IMR-90 (cell line): ENCODE results near the gene ALK. TPM values are rescaled to one million over a fixed set of nuclear protein-coding genes. Genes with fewer than 3 reads are reported as not detected.

Experiments used
- ATAC-seq: fragments of 200-7000 bp; cut with Tn5 transposase; 2 replicates; pipeline ENCODE4 v1.9.1; 2020; ENCODE audit warnings: low read depth, mild to moderate bottlenecking, moderate library complexity
- BruUV-seq: library from RNA; stranded (reverse); fragments of 400-500 nt; replicated peaks from 2 replicates; lab custom pipeline; 2021; lab: Mats Ljungman, UMichigan
- CTCF ChIA-PET: fragments of 300-600 bp; formaldehyde crosslinking; extraction: SDS; loops from one replicate; lab custom pipeline; 2021; ENCODE audit warnings: antibody characterized with exemption; lab: Yijun Ruan, JAX
- POLR2A ChIA-PET: fragments of 300-600 bp; sonication (Branson Sonifier 250); formaldehyde crosslinking; loops from one replicate; lab custom pipeline; 2022; ENCODE audit warnings: antibody characterized with exemption; ENCODE audit not compliant: unreplicated experiment; lab: Charles Lee
- DNase-seq: peaks from one replicate; pipeline ENCODE4 v3.0.0; 2013
- H2AFZ ChIP-seq: replicated peaks from 2 replicates; pipeline ENCODE3; 2013; ENCODE audit warnings: low read length, mild to moderate bottlenecking; ENCODE audit not compliant: poor library complexity
- H2AK5ac ChIP-seq: 2 replicates; pipeline ENCODE4 v1.6.1; 2013; ENCODE audit warnings: low read depth, low read length, inconsistent platforms
- H2AK9ac ChIP-seq: replicated peaks from 2 replicates; pipeline ENCODE3; 2013; ENCODE audit warnings: mild to moderate bottlenecking, low read depth, low read length, moderate library complexity; ENCODE audit not compliant: poor library complexity
- H2BK120ac ChIP-seq: 2 replicates; pipeline ENCODE4 v1.6.1; 2013; ENCODE audit warnings: low read depth, low read length, inconsistent platforms
- H2BK15ac ChIP-seq: 3 replicates; pipeline ENCODE4 v1.6.1; 2013; ENCODE audit warnings: low read depth, low read length, inconsistent platforms
- H2BK20ac ChIP-seq: 2 replicates; pipeline ENCODE4 v1.6.1; 2013; ENCODE audit warnings: low read depth, mild to moderate bottlenecking, inconsistent platforms, low read length, moderate library complexity
- H2BK5ac ChIP-seq: 2 replicates; pipeline ENCODE4 v1.6.1; 2013; ENCODE audit warnings: mild to moderate bottlenecking, low read depth, low read length, inconsistent platforms; ENCODE audit not compliant: poor library complexity, severe bottlenecking
- H3K14ac ChIP-seq: replicated peaks from 2 replicates; pipeline ENCODE4 v1.6.1; 2013; ENCODE audit warnings: low read depth, low read length, inconsistent platforms
- H3K18ac ChIP-seq: 2 replicates; pipeline ENCODE4 v1.6.1; 2013; ENCODE audit warnings: low read depth, low read length, control low read depth
- H3K23ac ChIP-seq: 2 replicates; pipeline ENCODE4 v1.6.1; 2013; ENCODE audit warnings: low read depth, low read length, inconsistent platforms
- H3K27ac ChIP-seq: 2 replicates; pipeline ENCODE4 v1.5.1; 2013; ENCODE audit warnings: mild to moderate bottlenecking, control low read depth, low read length; ENCODE audit not compliant: insufficient read depth
- H3K27me3 ChIP-seq: 2 replicates; pipeline ENCODE4 v1.6.1; 2013; ENCODE audit warnings: low read length; ENCODE audit not compliant: control insufficient read depth, insufficient read depth
- H3K36me3 ChIP-seq: 2 replicates; pipeline ENCODE4 v1.6.1; 2013; ENCODE audit warnings: low read length, mixed read lengths; ENCODE audit not compliant: control insufficient read depth, insufficient read depth
- H3K4ac ChIP-seq: 2 replicates; pipeline ENCODE4 v1.6.1; 2013; ENCODE audit warnings: low read depth, low read length, inconsistent platforms
- H3K4me1 ChIP-seq: 2 replicates; pipeline ENCODE4 v1.6.1; 2013; ENCODE audit warnings: low read length, mixed read lengths; ENCODE audit not compliant: control insufficient read depth, insufficient read depth
- H3K4me2 ChIP-seq: 2 replicates; pipeline ENCODE4 v1.6.1; 2013; ENCODE audit warnings: low read depth, mild to moderate bottlenecking, control low read depth, low read length, moderate library complexity
- H3K4me3 ChIP-seq: 2 replicates; pipeline ENCODE4 v1.5.1; 2013; ENCODE audit warnings: low read depth, mild to moderate bottlenecking, control low read depth, low read length, moderate library complexity; ENCODE audit not compliant: insufficient read depth
- H3K56ac ChIP-seq: 2 replicates; pipeline ENCODE4 v1.6.1; 2013; ENCODE audit warnings: low read length, inconsistent platforms; ENCODE audit not compliant: insufficient read depth; ENCODE audit errors: extremely low read depth
- H3K79me1 ChIP-seq, 2 experiments: 2 replicates each; pipeline ENCODE4 v1.6.1; 2013; ENCODE audit warnings: low read length in 2 of 2, inconsistent platforms in 1 of 2, low read depth in 1 of 2
- H3K9ac ChIP-seq: 2 replicates; pipeline ENCODE4 v1.6.1; 2013; ENCODE audit warnings: low read depth, low read length, control low read depth
- H3K9me1 ChIP-seq: 2 replicates; pipeline ENCODE4 v1.6.1; 2013; ENCODE audit warnings: low read length, inconsistent platforms; ENCODE audit not compliant: insufficient read depth
- H3K9me3 ChIP-seq: 2 replicates; pipeline ENCODE4 v1.6.1; 2013; ENCODE audit warnings: low read length; ENCODE audit not compliant: control insufficient read depth, insufficient read depth
- H4K20me1 ChIP-seq: 2 replicates; pipeline ENCODE4 v1.6.1; 2013; ENCODE audit warnings: low read length, inconsistent platforms; ENCODE audit not compliant: insufficient read depth
- H4K5ac ChIP-seq: 2 replicates; pipeline ENCODE4 v1.6.1; 2013; ENCODE audit warnings: mild to moderate bottlenecking, low read depth, low read length, control low read depth
- H4K8ac ChIP-seq, 2 experiments: 2 replicates each; pipeline ENCODE4 v1.6.1; 2013; ENCODE audit warnings: low read depth in 2 of 2, low read length in 2 of 2, control low read depth in 1 of 2, inconsistent platforms in 1 of 2
- H4K91ac ChIP-seq: 2 replicates; pipeline ENCODE4 v1.6.1; 2013; ENCODE audit warnings: low read depth, low read length, inconsistent platforms; ENCODE audit not compliant: insufficient read depth
- BHLHE40 ChIP-seq: fragments of 150-350 bp; IDR thresholded peaks from 2 replicates; pipeline ENCODE4 v1.6.1; 2016; ENCODE audit warnings: mild to moderate bottlenecking, low read depth, low read length
- CEBPB ChIP-seq: IDR thresholded peaks from 2 replicates; pipeline ENCODE4 v1.6.1; 2012; ENCODE audit warnings: low read depth, low read length, improper control_type of control experiment
- CTCF ChIP-seq: conservative IDR thresholded peaks from 2 replicates; pipeline ENCODE4 v1.5.1; 2012; ENCODE audit warnings: mild to moderate bottlenecking, low read depth, low read length, improper control_type of control experiment
- ELK1 ChIP-seq: fragments of 150-350 bp; IDR thresholded peaks from 2 replicates; pipeline ENCODE4 v1.6.1; 2016; ENCODE audit warnings: low read depth, mild to moderate bottlenecking, low read length, moderate library complexity, borderline replicate concordance
- FOS ChIP-seq: fragments of 150-350 bp; IDR thresholded peaks from 2 replicates; pipeline ENCODE4 v1.6.1; 2016; ENCODE audit warnings: low read depth, low read length
- MAFK ChIP-seq: IDR thresholded peaks from 2 replicates; pipeline ENCODE4 v1.6.1; 2012; ENCODE audit warnings: low read depth, low read length, improper control_type of control experiment
- MAZ ChIP-seq: IDR thresholded peaks from 2 replicates; pipeline ENCODE4 v1.6.1; 2012; ENCODE audit warnings: low read depth, mild to moderate bottlenecking, low read length, improper control_type of control experiment, moderate library complexity, borderline replicate concordance
- MXI1 ChIP-seq: IDR thresholded peaks from 2 replicates; pipeline ENCODE4 v1.6.1; 2012; ENCODE audit warnings: low read depth, mild to moderate bottlenecking, low read length, moderate library complexity, borderline replicate concordance
- POLR2A ChIP-seq: IDR thresholded peaks from 2 replicates; pipeline ENCODE4 v1.6.1; 2012; ENCODE audit warnings: mild to moderate bottlenecking, low read depth, low read length
- RAD21 ChIP-seq: IDR thresholded peaks from 2 replicates; pipeline ENCODE4 v1.6.1; 2012; ENCODE audit warnings: low read length, improper control_type of control experiment
- RCOR1 ChIP-seq: IDR thresholded peaks from 2 replicates; pipeline ENCODE4 v1.6.1; 2012; ENCODE audit warnings: mild to moderate bottlenecking, low read length, improper control_type of control experiment; ENCODE audit not compliant: insufficient replicate concordance
- RFX5 ChIP-seq: IDR thresholded peaks from 2 replicates; pipeline ENCODE4 v1.8.0; 2012; ENCODE audit warnings: low read depth, mild to moderate bottlenecking, low read length, moderate library complexity
- SMC3 ChIP-seq: fragments of 150-350 bp; IDR thresholded peaks from 2 replicates; pipeline ENCODE4 v1.6.1; 2016; ENCODE audit warnings: low read depth, mild to moderate bottlenecking, antibody characterized with exemption, low read length, moderate library complexity
- USF2 ChIP-seq: fragments of 150-350 bp; IDR thresholded peaks from 2 replicates; pipeline ENCODE4 v1.6.1; 2017; ENCODE audit warnings: mild to moderate bottlenecking, antibody characterized with exemption, low read length, low read depth
- WGBS, 2 experiments: methylation state at CpG; one replicate each; pipeline versions ENCODE4 v1.1.5 to v1.1.7; 2013; ENCODE audit warnings: missing lambda C conversion rate in 2 of 2; ENCODE audit not compliant: insufficient read length in 1 of 2; ENCODE audit errors: extremely low coverage in 2 of 2; 5-methylcytosine and 5-hydroxymethylcytosine counted together
- dilution Hi-C: fragments of 300-500 bp; cut with HindIII; formaldehyde crosslinking; loops from one replicate; pipeline ENCODE4 v1.14.3; 2018; ENCODE audit warnings: low sequenced_read_pairs; ENCODE audit not compliant: unreplicated experiment
- in situ Hi-C: fragments of 300-500 bp; cut with MboI; formaldehyde crosslinking; loops from 3 replicates; pipeline ENCODE4 v1.14.3; 2019; ENCODE audit warnings: low sequenced_read_pairs, inconsistent platforms, mixed read lengths
- intact Hi-C: fragments of 100-400 bp; cut with micrococcal nuclease; formaldehyde crosslinking; loops from 2 replicates; pipeline ENCODE4 v1.10.0; 2022
- polyA plus RNA-seq, 3 experiments: library from polyadenylated mRNA; depleted of rRNA; stranded (reverse); fragments of >200 nt; gene quantifications; 2 replicates each; pipeline ENCODE4 v1.2.3, GENCODE V29; 2012; ENCODE audit warnings: low replicate concordance in 1 of 3
- total RNA-seq: library from RNA; depleted of rRNA; stranded (reverse); fragments of >200 nt; gene quantifications from 2 replicates; pipeline ENCODE4 v1.2.3, GENCODE V29; 2012

Gene ALK
- total and polyA plus RNA-seq, 2 of the 4 experiments (the other 2 are of a cell fraction): not detected

GRCh38 chr2:29763371-29763770 is 158.0 kb downstream of the ALK start:
- Histone ChIP-seq H2BK5ac (no peak overlapping the region), H3K4me3 (no peak overlapping the region), H3K27me3 (no peaks in the 10 kb centered on the region), H3K4me1 (peaks cover 4% of the 10 kb centered on the region; the same call in 1 of the 2 replicates), H3K27ac (no peak overlapping the region), H3K4ac (no peak overlapping the region), H2AK9ac (no peak overlapping the region), H3K14ac (no peak overlapping the region), H2AFZ (no peak overlapping the region), H4K91ac (no peak overlapping the region), H4K20me1 (no peaks in the 10 kb centered on the region), H4K8ac (no peak overlapping the region), H3K23ac (no peak overlapping the region), H3K36me3 (no peaks in the 10 kb centered on the region), H4K5ac (no peak overlapping the region), H2AK5ac (no peak overlapping the region), H3K9me3 (no peaks in the 10 kb centered on the region), H3K9me1 (no peaks in the 10 kb centered on the region), H3K4me2 (no peak overlapping the region), H2BK15ac (no peak overlapping the region), H3K9ac (no peak overlapping the region), H2BK20ac (no peak overlapping the region), H3K56ac (no peak overlapping the region), H3K79me1 (no peaks in the 10 kb centered on the region), H2BK120ac (no peak overlapping the region), H3K18ac (no peak overlapping the region)
- ATAC-seq: no peak
- dilution Hi-C loops: no loop called here
- BruUV-seq: no TSS peak
- no peak for DNase-seq
- TF ChIP-seq RAD21 (no peak), FOS (no peak), SMC3 (no peak), MAFK (no peak), CTCF (no peak), POLR2A (no peak), RCOR1 (no peak), CEBPB (no peak), MAZ (no peak), ELK1 (no peak), MXI1 (no peak), RFX5 (no peak), USF2 (no peak), BHLHE40 (no peak)
- no CpG with 5 or more reads among the region's 3 CpGs for WGBS, 2 experiments
- ChIA-PET CTCF (no interaction called here), POLR2A (no interaction called here)
- in situ Hi-C loops: no loop called here
- intact Hi-C loops: no loop called here
